Measurements from ENCODE around the gene MMAA.
"Not testable (repeated sequence)": the region's sequence is repeated elsewhere in the genome, so short reads cannot be mapped to it uniquely, and the experiment has no call there.

The MMAA gene

DNA sequence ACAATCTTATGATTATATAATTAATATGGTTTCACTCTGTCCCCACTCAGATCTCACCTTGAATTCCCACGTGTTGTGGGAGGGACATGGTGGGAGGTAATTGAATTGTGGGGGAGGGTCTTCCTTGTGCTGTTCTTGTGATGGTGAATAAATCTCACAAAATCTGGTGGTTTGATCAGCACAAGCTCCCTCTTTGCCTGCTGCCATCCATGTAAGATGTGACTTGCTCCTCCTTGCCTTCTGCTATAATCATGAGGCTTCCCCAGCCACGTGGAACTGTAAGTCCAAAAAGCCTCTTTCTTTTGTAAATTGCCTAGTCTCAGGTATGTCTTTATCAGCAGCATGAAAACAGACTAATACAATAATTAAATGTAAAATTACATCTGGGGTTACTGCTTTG lies 29.8 kb upstream of the MMAA start:
- POLR2A ChIA-PET; H3K4me3 ChIP-seq (ENCODE audit: low read depth, low read length); H3K4me1 ChIP-seq (ENCODE audit: control insufficient read depth, insufficient read depth, low read length); CTCF ChIA-PET; H3K36me3 ChIP-seq (ENCODE audit: control insufficient read depth in 2 of 2, insufficient read depth in 1 of 2, low read length in 2 of 2); H3K27ac ChIP-seq (ENCODE audit: extremely low read depth, low read depth, low read length); H3K9me3 ChIP-seq (ENCODE audit: control insufficient read depth, insufficient read depth, low read depth, low read length): not testable (repeated sequence)
- TF ChIP-seq SETDB1 (IDR thresholded peaks at IDR 0.05; ENCODE audit: insufficient read length, low read length), result peak; percentile 76

DNA sequence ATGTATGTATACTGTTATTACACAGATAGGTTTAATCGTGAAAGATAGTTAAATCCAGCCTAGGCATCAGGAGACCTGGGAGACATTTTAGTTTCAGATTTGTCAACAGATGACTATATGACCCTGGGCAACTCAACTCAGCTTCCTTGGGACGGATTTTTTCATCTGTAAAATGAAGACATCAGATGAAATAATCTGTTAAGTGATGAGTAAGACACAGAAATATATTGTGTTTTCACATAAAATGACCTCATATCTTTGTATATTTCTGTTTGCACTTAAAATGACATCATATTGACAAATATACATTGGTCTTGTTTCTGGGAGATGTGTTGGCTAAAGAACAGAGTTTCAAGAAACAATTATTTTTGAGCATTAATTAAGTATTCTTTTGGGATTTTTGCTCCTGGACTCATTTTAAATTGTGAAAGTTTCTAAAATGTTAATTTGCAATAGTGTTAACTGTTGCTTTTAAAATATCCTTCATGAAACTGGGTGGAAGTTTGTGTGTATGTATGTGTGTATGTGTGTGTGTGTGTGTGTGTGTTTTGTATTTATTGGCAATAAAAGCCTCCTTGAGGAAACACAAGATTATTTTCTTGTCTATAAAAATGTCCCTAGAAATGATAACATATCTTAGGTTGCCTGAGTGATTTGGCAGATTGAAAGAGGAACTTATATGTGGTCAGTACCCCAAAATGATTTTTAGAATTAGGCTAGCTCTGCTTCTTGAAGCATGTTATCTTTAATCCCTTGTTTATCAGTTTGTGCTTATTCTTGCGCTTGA lies 29.1 kb upstream of the MMAA start:
- H3K9me3 ChIP-seq (ENCODE audit: control insufficient read depth, insufficient read depth, low read depth, low read length), result no peaks in the 10 kb centered on the region
- no peak overlapping the region for H3K27ac ChIP-seq (ENCODE audit: extremely low read depth, low read depth, low read length)
- no peak overlapping the region for H3K4me3 ChIP-seq (ENCODE audit: low read depth, low read length)
- ChIA-PET CTCF (no interaction called here), POLR2A (no interaction called here)
- no peaks in the 10 kb centered on the region for H3K4me1 ChIP-seq (ENCODE audit: control insufficient read depth, insufficient read depth, low read length)
- no peaks in the 10 kb centered on the region for H3K36me3 ChIP-seq (ENCODE audit: control insufficient read depth in 2 of 2, insufficient read depth in 1 of 2, low read length in 2 of 2)
- TF ChIP-seq, protein P1, sequence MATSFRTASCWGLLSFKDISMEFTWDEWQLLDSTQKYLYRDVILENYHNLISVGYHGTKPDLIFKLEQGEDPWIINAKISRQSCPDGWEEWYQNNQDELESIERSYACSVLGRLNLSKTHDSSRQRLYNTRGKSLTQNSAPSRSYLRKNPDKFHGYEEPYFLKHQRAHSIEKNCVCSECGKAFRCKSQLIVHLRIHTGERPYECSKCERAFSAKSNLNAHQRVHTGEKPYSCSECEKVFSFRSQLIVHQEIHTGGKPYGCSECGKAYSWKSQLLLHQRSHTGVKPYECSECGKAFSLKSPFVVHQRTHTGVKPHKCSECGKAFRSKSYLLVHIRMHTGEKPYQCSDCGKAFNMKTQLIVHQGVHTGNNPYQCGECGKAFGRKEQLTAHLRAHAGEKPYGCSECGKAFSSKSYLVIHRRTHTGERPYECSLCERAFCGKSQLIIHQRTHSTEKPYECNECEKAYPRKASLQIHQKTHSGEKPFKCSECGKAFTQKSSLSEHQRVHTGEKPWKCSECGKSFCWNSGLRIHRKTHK (tag by site-specific recombination; IDR thresholded peaks at IDR 0.05), result no peak
- TF ChIP-seq ZNF549 (tag by site-specific recombination; IDR thresholded peaks at IDR 0.05), result no peak
- no peak for TF ChIP-seq ZNF626 (tag by site-specific recombination; IDR thresholded peaks at IDR 0.05)
- TF ChIP-seq, protein P2, sequence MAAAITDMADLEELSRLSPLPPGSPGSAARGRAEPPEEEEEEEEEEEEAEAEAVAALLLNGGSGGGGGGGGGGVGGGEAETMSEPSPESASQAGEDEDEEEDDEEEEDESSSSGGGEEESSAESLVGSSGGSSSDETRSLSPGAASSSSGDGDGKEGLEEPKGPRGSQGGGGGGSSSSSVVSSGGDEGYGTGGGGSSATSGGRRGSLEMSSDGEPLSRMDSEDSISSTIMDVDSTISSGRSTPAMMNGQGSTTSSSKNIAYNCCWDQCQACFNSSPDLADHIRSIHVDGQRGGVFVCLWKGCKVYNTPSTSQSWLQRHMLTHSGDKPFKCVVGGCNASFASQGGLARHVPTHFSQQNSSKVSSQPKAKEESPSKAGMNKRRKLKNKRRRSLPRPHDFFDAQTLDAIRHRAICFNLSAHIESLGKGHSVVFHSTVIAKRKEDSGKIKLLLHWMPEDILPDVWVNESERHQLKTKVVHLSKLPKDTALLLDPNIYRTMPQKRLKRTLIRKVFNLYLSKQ (tag by site-specific recombination; IDR thresholded peaks at IDR 0.05; ENCODE audit: borderline replicate concordance), result no peak
- TF ChIP-seq ZNF48 (tag by site-specific recombination; IDR thresholded peaks at IDR 0.05), result no peak
- TF ChIP-seq ZNF629 (tag by site-specific recombination; IDR thresholded peaks at IDR 0.05), result 0 out of 2 replicates have a peak, but pooled peaks have one; percentile 21
- no peak for TF ChIP-seq ZBTB48 (tag by site-specific recombination; IDR thresholded peaks at IDR 0.05)
- TF ChIP-seq, protein P3, sequence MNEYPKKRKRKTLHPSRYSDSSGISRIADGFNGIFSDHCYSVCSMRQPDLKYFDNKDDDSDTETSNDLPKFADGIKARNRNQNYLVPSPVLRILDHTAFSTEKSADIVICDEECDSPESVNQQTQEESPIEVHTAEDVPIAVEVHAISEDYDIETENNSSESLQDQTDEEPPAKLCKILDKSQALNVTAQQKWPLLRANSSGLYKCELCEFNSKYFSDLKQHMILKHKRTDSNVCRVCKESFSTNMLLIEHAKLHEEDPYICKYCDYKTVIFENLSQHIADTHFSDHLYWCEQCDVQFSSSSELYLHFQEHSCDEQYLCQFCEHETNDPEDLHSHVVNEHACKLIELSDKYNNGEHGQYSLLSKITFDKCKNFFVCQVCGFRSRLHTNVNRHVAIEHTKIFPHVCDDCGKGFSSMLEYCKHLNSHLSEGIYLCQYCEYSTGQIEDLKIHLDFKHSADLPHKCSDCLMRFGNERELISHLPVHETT (tag by site-specific recombination; IDR thresholded peaks at IDR 0.05), result no peak
- no peak for TF ChIP-seq ZNF404 (tag by site-specific recombination; IDR thresholded peaks at IDR 0.05)
- peak; percentile 38; the same call in 1 of the 2 replicates for TF ChIP-seq ZNF335 (tag by site-specific recombination; conservative IDR thresholded peaks at IDR 0.05)
- TF ChIP-seq, protein P4, sequence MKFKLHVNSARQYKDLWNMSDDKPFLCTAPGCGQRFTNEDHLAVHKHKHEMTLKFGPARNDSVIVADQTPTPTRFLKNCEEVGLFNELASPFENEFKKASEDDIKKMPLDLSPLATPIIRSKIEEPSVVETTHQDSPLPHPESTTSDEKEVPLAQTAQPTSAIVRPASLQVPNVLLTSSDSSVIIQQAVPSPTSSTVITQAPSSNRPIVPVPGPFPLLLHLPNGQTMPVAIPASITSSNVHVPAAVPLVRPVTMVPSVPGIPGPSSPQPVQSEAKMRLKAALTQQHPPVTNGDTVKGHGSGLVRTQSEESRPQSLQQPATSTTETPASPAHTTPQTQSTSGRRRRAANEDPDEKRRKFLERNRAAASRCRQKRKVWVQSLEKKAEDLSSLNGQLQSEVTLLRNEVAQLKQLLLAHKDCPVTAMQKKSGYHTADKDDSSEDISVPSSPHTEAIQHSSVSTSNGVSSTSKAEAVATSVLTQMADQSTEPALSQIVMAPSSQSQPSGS (tag by site-specific recombination; IDR thresholded peaks at IDR 0.05; ENCODE audit: low read depth), result peak; percentile 83
- TF ChIP-seq, protein P5, sequence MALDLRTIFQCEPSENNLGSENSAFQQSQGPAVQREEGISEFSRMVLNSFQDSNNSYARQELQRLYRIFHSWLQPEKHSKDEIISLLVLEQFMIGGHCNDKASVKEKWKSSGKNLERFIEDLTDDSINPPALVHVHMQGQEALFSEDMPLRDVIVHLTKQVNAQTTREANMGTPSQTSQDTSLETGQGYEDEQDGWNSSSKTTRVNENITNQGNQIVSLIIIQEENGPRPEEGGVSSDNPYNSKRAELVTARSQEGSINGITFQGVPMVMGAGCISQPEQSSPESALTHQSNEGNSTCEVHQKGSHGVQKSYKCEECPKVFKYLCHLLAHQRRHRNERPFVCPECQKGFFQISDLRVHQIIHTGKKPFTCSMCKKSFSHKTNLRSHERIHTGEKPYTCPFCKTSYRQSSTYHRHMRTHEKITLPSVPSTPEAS (tag by site-specific recombination; IDR thresholded peaks at IDR 0.05), result peak; percentile 33
- no peak for TF ChIP-seq ZNF548 (tag by site-specific recombination; IDR thresholded peaks at IDR 0.05)
- no peak for TF ChIP-seq KLF1 (tag by site-specific recombination; IDR thresholded peaks at IDR 0.05)
- no peak for TF ChIP-seq ZBTB21 (tag by site-specific recombination; IDR thresholded peaks at IDR 0.05)
- TF ChIP-seq, protein P6, sequence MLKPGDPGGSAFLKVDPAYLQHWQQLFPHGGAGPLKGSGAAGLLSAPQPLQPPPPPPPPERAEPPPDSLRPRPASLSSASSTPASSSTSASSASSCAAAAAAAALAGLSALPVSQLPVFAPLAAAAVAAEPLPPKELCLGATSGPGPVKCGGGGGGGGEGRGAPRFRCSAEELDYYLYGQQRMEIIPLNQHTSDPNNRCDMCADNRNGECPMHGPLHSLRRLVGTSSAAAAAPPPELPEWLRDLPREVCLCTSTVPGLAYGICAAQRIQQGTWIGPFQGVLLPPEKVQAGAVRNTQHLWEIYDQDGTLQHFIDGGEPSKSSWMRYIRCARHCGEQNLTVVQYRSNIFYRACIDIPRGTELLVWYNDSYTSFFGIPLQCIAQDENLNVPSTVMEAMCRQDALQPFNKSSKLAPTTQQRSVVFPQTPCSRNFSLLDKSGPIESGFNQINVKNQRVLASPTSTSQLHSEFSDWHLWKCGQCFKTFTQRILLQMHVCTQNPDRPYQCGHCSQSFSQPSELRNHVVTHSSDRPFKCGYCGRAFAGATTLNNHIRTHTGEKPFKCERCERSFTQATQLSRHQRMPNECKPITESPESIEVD (tag by site-specific recombination; IDR thresholded peaks at IDR 0.05), result peak; percentile 53
- TF ChIP-seq ZNF521 (tag by site-specific recombination; IDR thresholded peaks at IDR 0.05), result no peak
- no peak for TF ChIP-seq ZNF311 (tag by site-specific recombination; IDR thresholded peaks at IDR 0.05; ENCODE audit: borderline replicate concordance)
- TF ChIP-seq ZNF366 (tag by site-specific recombination; conservative IDR thresholded peaks at IDR 0.05), result peak; percentile 47; the same call in 1 of the 2 replicates
- TF ChIP-seq, protein P7, sequence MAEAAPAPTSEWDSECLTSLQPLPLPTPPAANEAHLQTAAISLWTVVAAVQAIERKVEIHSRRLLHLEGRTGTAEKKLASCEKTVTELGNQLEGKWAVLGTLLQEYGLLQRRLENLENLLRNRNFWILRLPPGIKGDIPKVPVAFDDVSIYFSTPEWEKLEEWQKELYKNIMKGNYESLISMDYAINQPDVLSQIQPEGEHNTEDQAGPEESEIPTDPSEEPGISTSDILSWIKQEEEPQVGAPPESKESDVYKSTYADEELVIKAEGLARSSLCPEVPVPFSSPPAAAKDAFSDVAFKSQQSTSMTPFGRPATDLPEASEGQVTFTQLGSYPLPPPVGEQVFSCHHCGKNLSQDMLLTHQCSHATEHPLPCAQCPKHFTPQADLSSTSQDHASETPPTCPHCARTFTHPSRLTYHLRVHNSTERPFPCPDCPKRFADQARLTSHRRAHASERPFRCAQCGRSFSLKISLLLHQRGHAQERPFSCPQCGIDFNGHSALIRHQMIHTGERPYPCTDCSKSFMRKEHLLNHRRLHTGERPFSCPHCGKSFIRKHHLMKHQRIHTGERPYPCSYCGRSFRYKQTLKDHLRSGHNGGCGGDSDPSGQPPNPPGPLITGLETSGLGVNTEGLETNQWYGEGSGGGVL (tag by site-specific recombination; IDR thresholded peaks at IDR 0.05), result peak; percentile 47; the same call in 1 of the 2 replicates

Data from HEK293 (cell line).